Stimulated activated CD8-positive, alpha-beta memory T cell treated with anti-CD3 and anti-CD28 coated beads, Interleukin-2, amount 100 ng/mL, for 48 hours (primary cell): ENCODE data around the gene SLC37A2.
"Not testable (repeated sequence)": the region's sequence is repeated elsewhere in the genome, so short reads cannot be mapped to it uniquely, and the experiment has no call there.

Experiments used
- DNase-seq, 2 donors: peaks; one replicate each; pipeline ENCODE4 v3.0.0-alpha.2; 2020; ENCODE audit warnings: low read depth in 2 of 2

SLC37A2 gene

DNA sequence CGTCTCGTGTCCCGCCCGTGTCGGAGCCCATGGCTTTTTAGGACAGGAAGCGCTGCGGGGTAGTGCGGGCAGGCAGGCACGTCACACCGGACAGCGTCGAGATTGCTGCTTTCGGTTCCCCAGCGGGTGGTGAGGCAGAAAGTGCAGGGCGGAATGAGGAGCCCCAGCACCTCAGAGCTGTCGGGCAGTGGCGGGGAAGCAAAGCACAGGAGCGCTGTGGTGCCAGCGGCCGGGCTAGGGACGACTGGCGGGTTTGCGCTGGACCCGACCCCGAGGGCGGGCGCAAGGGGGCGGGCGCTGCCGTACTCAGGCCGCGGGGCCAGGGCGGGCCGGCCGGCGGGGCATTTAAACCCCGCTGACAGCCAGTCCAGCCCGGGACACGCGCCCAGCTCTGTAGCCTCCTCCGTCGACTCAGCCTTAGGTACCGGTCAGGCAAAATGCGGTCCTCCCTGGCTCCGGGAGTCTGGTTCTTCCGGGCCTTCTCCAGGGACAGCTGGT is at the start of gene SLC37A2:
TSS of gene SLC37A2 (plus strand) at position 375 of the 498 bp plus-strand sequence. CDS start at position 438, 63 bp downstream.
- DNase-seq: peak; percentile 36 to 44

DNA sequence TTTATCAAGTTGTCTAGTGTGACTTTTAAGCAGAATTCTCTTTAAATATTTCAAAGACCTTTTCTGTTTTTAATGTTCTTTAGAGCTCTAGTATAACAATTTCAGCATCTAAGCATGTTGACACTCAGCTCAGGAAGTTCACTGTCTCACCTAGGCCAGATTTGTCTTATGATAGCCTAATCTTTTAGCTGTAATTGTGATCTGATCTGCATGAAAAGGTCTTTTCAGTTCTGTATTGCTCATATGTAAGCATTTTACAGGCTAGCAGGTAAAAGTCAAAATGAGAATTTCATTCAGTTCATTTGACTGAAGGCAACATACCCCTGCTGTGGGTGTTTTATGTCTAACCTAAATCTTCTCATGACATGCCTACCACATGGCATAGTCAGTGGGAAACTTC is 46.7 kb upstream of the SLC37A2 start:
- no peak for DNase-seq

- no peak for DNase-seq
Measured at GRCh38 chr11:125020342-125020741, 42.8 kb upstream of the SLC37A2 start.

DNA sequence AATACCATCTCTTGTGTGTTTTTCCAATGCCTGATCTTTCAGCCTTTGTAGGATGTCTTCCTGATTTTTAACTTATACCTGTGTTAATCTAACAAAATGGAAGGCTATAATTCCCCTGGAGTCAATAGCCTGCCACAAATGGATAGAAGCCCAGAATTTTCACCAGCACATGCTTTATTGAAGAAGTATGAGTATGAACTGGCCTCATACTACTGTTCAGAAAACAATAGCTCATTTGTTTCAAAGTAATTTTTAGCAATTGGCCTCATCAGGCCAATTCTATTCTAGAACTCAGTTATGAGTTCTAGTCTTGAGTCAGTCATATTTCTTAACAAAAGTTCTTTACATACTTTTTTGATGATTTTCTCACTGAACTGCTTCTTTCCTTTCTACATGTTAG is 40.6 kb upstream of the SLC37A2 start:
- DNase-seq: no peak

GRCh38 chr11:125025968-125026367 is 37.1 kb upstream of the SLC37A2 start:
- DNase-seq: no peak

DNA sequence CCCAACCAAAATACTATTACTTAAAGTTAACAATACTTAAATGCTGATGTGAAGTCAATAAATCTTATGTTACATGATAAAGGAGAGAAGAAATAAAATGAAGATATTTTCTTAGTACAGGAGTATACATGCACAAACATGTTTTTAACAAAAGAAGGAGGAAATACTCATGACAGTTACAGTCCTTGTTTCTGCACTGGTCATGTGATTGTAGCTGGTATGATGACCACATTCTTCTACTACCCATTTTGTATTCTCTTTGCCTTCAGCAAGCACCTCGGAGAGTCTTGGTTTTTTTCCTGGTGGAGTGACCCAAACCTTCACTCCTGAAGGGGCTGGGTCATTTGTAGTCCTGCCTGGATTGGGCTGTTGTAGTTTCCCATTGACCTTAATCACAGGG is 33.7 kb upstream of the SLC37A2 start:
- DNase-seq: not testable (repeated sequence)

GRCh38 chr11:125036933-125037332 is 26.2 kb upstream of the SLC37A2 start:
- no peak for DNase-seq

GRCh38 chr11:125049164-125049792 is 13.8 kb upstream of the SLC37A2 start:
- DNase-seq: no peak

DNA sequence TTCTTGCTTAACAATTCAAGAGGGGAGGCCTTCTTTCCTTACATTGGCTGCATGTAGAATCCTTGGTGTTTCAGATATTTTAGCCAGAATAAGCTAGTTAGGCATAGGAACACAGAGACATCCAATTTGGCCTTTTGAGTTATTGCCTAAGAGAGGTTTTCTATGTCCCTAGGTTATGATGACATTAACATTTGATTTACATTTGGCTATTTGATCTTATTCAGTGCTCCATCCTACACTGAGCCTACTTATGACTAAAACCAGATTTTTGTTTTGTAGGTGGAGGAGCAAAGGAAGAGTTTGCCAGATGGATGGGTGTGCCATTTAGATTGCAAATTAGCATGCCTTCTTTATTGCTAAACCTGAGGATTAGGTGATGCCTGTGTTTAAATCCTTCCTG is 11.1 kb upstream of the SLC37A2 start:
- DNase-seq: no peak

GRCh38 chr11:125053167-125053566 is 9.9 kb upstream of the SLC37A2 start:
- no peak for DNase-seq

- DNase-seq: no peak
Measured at GRCh38 chr11:125055107-125055715, 7.9 kb upstream of the SLC37A2 start.

DNA sequence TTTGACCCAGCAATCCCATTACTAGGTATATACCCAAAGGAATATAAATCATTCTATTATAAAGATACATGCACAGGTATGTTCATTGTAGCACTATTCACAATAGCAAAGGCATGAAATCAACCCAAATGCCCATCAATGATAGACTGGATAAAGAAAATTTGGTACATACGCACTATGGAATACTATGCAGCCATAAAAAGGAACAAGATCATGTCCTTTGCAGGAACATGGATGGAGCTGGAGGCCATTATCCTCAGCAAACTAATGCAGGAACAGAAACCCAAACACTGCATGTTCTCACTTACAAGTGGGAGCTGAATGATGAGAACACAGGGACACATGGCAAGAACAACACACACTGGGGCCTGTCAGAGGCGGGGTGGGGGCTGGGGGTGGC is 7.0 kb upstream of the SLC37A2 start:
- DNase-seq: not testable (repeated sequence)

GRCh38 chr11:125056931-125057692 is 6.0 kb upstream of the SLC37A2 start:
- no peak for DNase-seq

DNA sequence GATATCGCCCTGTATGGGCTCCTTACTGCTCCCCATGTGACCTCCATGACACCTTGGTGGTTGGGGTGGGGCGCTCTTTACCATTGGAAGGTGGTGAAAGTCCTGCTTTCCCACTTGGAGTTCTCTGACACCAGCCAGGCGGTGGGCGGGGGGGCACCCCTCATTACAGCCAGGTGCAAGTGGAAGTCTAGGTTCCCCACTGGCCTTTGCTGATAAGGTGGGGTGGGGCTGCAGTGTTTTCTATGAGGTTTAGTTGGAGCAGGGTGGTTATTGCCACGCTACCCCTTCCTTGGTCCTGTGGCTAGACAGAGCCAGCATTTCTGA is 5.5 kb upstream of the SLC37A2 start:
- no peak for DNase-seq

DNA sequence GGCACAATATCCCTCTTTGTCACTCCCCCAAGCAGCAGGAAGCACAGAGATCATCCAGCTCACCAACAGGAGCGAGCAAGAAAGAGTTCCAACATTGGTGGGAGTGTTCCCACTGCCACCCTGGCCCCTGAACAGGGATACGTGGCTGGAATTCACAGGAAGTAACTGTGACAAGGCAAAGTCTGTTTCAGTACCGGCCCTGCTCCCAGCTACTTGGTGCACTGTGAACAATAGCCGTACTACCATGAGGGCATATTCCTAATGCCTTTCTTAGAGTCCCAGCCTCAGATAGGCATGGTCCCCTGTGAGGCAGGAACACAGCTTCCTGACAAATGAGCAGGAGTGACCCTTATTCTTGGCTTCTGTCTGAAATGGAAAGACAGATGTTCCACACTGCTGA is 1.8 kb upstream of the SLC37A2 start:
- DNase-seq: no peak

DNA sequence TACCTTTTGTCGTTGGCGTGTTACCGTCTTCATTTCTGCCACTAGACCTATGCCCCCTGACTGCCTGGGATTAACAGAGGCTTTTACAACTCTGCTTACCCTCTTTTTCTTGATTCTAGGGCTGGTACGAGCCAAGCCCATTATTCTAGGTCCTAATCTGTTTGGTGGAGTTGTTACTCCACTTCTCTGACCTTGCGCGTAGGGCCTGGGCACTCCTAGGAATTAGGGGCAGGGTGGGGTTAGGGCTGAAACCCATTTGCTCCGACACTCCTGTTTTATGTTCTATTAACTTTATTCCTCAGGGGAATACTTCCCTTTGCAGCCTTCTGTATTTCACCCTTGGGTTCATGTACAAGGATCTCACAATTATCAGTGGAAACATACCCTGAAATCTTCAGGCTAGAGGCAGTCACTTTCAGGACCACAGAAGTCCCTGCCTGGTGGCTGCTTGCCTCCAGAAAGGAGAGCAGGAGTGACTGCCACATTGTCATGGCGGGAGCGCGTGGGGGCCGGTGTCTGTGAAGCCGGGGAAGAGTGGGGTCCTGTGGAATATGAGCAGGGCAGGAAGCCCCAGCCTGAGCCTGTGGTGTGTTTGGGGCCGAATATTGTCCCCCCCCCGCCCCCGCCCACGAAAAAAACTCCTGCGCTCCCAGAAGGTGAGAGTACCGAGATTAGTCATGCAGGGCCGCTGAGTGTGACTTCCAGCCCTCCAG is 731 bp upstream of the SLC37A2 start:
- no peak for DNase-seq

GRCh38 chr11:125063429-125064043 is 431 bp downstream of the SLC37A2 start:
- no peak for DNase-seq

- DNase-seq: no peak
Measured at GRCh38 chr11:125064070-125064469, 965 bp downstream of the SLC37A2 start.

DNA sequence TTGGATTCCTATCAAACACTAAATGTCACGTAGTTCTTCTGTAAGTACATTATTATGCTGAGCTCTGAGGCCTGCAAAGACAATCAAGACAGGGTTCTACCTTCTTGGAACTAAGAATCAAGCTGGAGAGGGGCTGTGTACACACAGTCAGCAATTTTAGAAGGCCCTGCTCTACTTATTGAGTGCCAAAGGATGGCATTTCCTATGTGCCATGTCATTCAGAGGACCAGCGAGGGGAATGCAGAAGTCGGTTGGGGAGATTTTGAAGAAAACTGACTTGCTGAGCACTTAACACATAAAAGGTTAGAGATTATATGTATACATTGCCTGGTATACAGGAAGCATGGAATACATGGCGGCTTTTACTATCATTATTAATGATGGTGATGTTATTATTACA is 5.3 kb downstream of the SLC37A2 start:
- no peak for DNase-seq

GRCh38 chr11:125069008-125069407 is 5.9 kb downstream of the SLC37A2 start:
- no peak for DNase-seq

DNA sequence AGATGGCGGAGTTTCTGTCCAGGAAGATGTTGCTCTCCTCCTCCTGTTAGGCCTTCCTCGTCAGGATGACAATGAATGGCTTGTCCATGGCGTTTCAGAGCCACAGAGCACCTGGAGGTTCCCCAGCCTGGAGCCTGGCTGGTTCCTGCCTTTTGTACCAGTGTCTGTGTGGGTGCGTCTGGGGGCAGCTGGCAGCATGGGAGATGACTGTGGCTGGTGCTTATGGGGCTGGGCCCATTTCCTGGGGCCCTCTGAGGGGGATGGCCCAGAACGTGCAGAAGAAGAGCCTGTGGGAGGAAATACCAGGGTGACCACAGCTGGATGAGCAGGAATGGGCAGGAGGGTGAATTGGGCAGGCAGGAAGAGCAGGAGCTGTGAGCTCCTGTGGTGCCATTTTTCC is 6.7 kb downstream of the SLC37A2 start:
- no peak for DNase-seq

DNA sequence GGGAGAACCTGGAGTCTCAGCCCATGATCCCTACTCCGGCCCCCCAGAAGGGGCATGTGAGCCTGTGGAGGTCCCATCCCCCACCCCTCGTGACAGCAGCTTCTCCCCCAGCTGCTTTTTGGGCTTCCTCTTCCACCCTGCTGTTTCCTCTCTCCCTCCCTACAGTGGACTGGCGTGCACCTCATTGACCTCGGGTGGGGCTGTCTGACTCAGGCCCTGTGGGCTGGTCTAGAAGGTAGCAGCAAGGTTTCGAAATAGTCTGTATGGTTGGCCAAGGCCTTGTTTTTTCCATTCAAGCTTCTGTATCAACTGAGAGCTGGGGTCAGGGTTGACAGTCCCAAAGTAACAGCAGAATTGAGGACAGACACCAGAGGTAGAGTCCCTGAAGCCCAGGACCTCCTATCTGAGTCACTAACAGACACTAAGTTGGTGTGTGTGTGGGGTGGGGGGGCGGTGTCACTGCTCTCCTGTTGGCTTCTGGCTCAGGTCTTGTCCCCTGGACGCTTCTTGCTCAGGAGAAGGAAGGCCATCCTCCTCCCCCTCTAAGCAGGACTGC is 7.7 kb downstream of the SLC37A2 start:
- DNase-seq: no peak
